Neuronal stem cell (in vitro differentiated cells): ENCODE measurements around the gene TAF1L.
"Not testable (repeated sequence)": the region's sequence is repeated elsewhere in the genome, so short reads cannot be mapped to it uniquely, and the experiment has no call there.

Experiments used
- DNase-seq: peaks from one replicate; pipeline ENCODE4 v3.0.0-alpha.2; 2013; ENCODE audit warnings: low spot score
- H2AFZ ChIP-seq: one replicate; pipeline ENCODE4 v1.6.1; 2013; ENCODE audit warnings: mild to moderate bottlenecking, low read length, inconsistent platforms
- H2AK5ac ChIP-seq: 2 replicates; pipeline ENCODE4 v1.6.1; 2013; ENCODE audit warnings: low read depth, mild to moderate bottlenecking, inconsistent platforms, low read length, moderate library complexity, mixed read lengths
- H2BK120ac ChIP-seq: 2 replicates; pipeline ENCODE4 v1.6.1; 2013; ENCODE audit warnings: low read depth, mild to moderate bottlenecking, inconsistent platforms, low read length, moderate library complexity, mixed read lengths
- H2BK12ac ChIP-seq: one replicate; pipeline ENCODE4 v1.6.1; 2013; ENCODE audit warnings: low read length, inconsistent platforms
- H2BK15ac ChIP-seq: 2 replicates; pipeline ENCODE4 v1.6.1; 2013; ENCODE audit warnings: mild to moderate bottlenecking, low read length, inconsistent platforms, mixed read lengths
- H2BK5ac ChIP-seq: one replicate; pipeline ENCODE4 v1.6.1; 2013; ENCODE audit warnings: inconsistent platforms, mild to moderate bottlenecking, low read length, moderate library complexity
- H3K14ac ChIP-seq: one replicate; pipeline ENCODE4 v1.6.1; 2013; ENCODE audit warnings: low read length, inconsistent platforms
- H3K18ac ChIP-seq: 2 replicates; pipeline ENCODE4 v1.6.1; 2013; ENCODE audit warnings: low read length, inconsistent platforms
- H3K23ac ChIP-seq: 2 replicates; pipeline ENCODE4 v1.6.1; 2013; ENCODE audit warnings: low read depth, mild to moderate bottlenecking, mixed read lengths, low read length, inconsistent platforms; ENCODE audit not compliant: poor library complexity
- H3K27ac ChIP-seq: replicated peaks from 3 replicates; pipeline ENCODE4 v1.5.1; 2013; ENCODE audit warnings: low read length, inconsistent platforms
- H3K27me3 ChIP-seq, 3 experiments: 2 replicates each; pipeline ENCODE4 v1.6.1; 2013; ENCODE audit warnings: low read length in 3 of 3, mild to moderate bottlenecking in 2 of 3, inconsistent platforms in 1 of 3, low read depth in 1 of 3, mixed read lengths in 1 of 3, moderate library complexity in 1 of 3; ENCODE audit not compliant: control insufficient read depth in 3 of 3, insufficient read depth in 3 of 3
- H3K36me3 ChIP-seq, 2 donors: replicated peaks in 1 of 2; 2 replicates each; pipeline ENCODE4 v1.6.1; 2013; ENCODE audit warnings: low read length in 2 of 2; ENCODE audit not compliant: control insufficient read depth in 2 of 2, insufficient read depth in 2 of 2
- H3K4ac ChIP-seq: 2 replicates; pipeline ENCODE4 v1.6.1; 2013; ENCODE audit warnings: inconsistent platforms, mild to moderate bottlenecking, low read length, moderate library complexity
- H3K4me1 ChIP-seq, 2 donors: 1 replicate in 1 of 2; 2 replicates in 1 of 2; pipeline ENCODE4 v1.6.1; 2013; ENCODE audit warnings: low read length in 2 of 2, low read depth in 1 of 2; ENCODE audit not compliant: control insufficient read depth in 2 of 2, insufficient read depth in 1 of 2
- H3K4me2 ChIP-seq: one replicate; pipeline ENCODE4 v1.6.1; 2013; ENCODE audit warnings: mild to moderate bottlenecking, low read length, inconsistent platforms; ENCODE audit not compliant: insufficient read depth, poor library complexity, severe bottlenecking
- H3K4me3 ChIP-seq, 2 donors: 2 replicates each; pipeline ENCODE4 v1.5.1; 2013; ENCODE audit warnings: low read length in 2 of 2, mild to moderate bottlenecking in 2 of 2, inconsistent platforms in 1 of 2, moderate library complexity in 1 of 2
- H3K79me1 ChIP-seq: one replicate; pipeline ENCODE4 v1.6.1; 2013; ENCODE audit warnings: low read depth, mild to moderate bottlenecking, inconsistent platforms, low read length, moderate library complexity
- H3K9ac ChIP-seq: one replicate; pipeline ENCODE4 v1.6.1; 2013; ENCODE audit warnings: mild to moderate bottlenecking, low read depth, low read length, inconsistent platforms; ENCODE audit not compliant: poor library complexity
- H3K9me3 ChIP-seq, 2 donors: replicated peaks in 1 of 2; 2 replicates each; pipeline versions ENCODE3 to v1.6.1; 2013; ENCODE audit warnings: low read length in 2 of 2, mild to moderate bottlenecking in 2 of 2, inconsistent platforms in 1 of 2, low read depth in 1 of 2, mixed read lengths in 1 of 2, moderate library complexity in 1 of 2; ENCODE audit not compliant: control insufficient read depth in 2 of 2, insufficient read depth in 1 of 2
- H4K8ac ChIP-seq: one replicate; pipeline ENCODE4 v1.6.1; 2013; ENCODE audit warnings: low read depth, mild to moderate bottlenecking, inconsistent platforms, low read length, moderate library complexity
- H4K91ac ChIP-seq: one replicate; pipeline ENCODE4 v1.6.1; 2013; ENCODE audit warnings: low read length, low read depth, mild to moderate bottlenecking, inconsistent platforms; ENCODE audit not compliant: poor library complexity
- WGBS, 2 donors: extraction: QIAGEN DNeasy Blood & Tissue Kit; methylation state at CpG; one replicate each; pipeline ENCODE4 v1.1.7; 2013; ENCODE audit warnings: missing lambda C conversion rate in 2 of 2, mixed read lengths in 1 of 2; ENCODE audit not compliant: insufficient read length in 2 of 2, insufficient replicate concordance in 1 of 2; ENCODE audit errors: extremely low coverage in 2 of 2; 5-methylcytosine and 5-hydroxymethylcytosine counted together

Gene TAF1L

GRCh38 chr9:32647671-32648070, 12.2 kb upstream of the TAF1L start:
- no peaks in the 10 kb centered on the region for H3K79me1 ChIP-seq
- no peak overlapping the region for H3K4me3 ChIP-seq
- H3K4me2 ChIP-seq = no peak overlapping the region
- no peak overlapping the region for H3K4ac ChIP-seq
- no peaks in the 10 kb centered on the region for H3K4me1 ChIP-seq
- H3K14ac ChIP-seq = no peak overlapping the region
- no peak overlapping the region for H3K18ac ChIP-seq
- no peak overlapping the region for H2BK15ac ChIP-seq
- H4K91ac ChIP-seq = no peak overlapping the region
- WGBS, 2 donors = no CpG with 5 or more reads among the region's 2 CpGs
- H2AFZ ChIP-seq = no peak overlapping the region
- no peak for DNase-seq
- H2BK5ac ChIP-seq = no peak overlapping the region
- no peak overlapping the region for H3K9ac ChIP-seq
- no peak overlapping the region for H2AK5ac ChIP-seq
- H3K23ac ChIP-seq = no peak overlapping the region
- no peak overlapping the region for H2BK120ac ChIP-seq
- no peak overlapping the region for H3K27ac ChIP-seq
- H4K8ac ChIP-seq = no peak overlapping the region
- H3K27me3 ChIP-seq = no peaks in the 10 kb centered on the region
- H3K9me3 ChIP-seq = peaks cover 0 to 2% of the 10 kb centered on the region in 2 donors
- no peak overlapping the region for H2BK12ac ChIP-seq
- no peaks in the 10 kb centered on the region for H3K36me3 ChIP-seq

DNA sequence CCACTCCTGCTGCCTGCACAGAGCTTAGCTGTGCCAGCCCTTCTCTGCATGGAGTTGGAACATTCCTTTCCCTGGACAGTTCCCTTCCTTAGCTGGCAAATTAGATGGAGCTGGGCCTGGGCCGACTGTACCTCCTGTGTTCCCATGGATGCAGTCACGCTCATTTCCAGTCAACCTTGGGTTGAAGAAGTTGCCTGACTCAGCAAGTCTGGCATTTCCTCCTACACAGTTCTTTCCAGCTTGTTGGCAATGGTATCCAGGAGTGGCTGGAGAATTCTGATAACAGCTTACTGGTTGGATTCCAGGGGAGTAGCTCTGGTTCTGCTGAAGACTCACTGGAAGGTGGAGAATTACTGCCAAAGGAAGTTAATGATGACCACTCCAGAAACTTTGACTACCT, 9.2 kb upstream of the TAF1L start:
- no peak overlapping the region for H2BK120ac ChIP-seq
- H2BK15ac ChIP-seq = no peak overlapping the region
- peak overlapping the region in 1 of 2 donors; percentile 30 for H3K4me3 ChIP-seq
- no peak for DNase-seq
- H3K18ac ChIP-seq = no peak overlapping the region
- no peak overlapping the region for H3K4me2 ChIP-seq
- no peak overlapping the region for H2BK12ac ChIP-seq
- WGBS, 2 donors = no CpG with 5 or more reads among the region's 2 CpGs
- H3K36me3 ChIP-seq = no peaks in the 10 kb centered on the region
- H4K91ac ChIP-seq = no peak overlapping the region
- no peak overlapping the region for H4K8ac ChIP-seq
- no peak overlapping the region for H2AK5ac ChIP-seq
- no peaks in the 10 kb centered on the region for H3K27me3 ChIP-seq
- no peaks in the 10 kb centered on the region for H3K79me1 ChIP-seq
- no peak overlapping the region for H3K23ac ChIP-seq
- H3K4me1 ChIP-seq = no peaks in the 10 kb centered on the region
- H3K14ac ChIP-seq = no peak overlapping the region
- H3K9me3 ChIP-seq = no peaks in the 10 kb centered on the region
- no peak overlapping the region for H3K9ac ChIP-seq
- H3K27ac ChIP-seq = no peak overlapping the region
- no peak overlapping the region for H2BK5ac ChIP-seq
- no peak overlapping the region for H3K4ac ChIP-seq
- no peak overlapping the region for H2AFZ ChIP-seq

DNA sequence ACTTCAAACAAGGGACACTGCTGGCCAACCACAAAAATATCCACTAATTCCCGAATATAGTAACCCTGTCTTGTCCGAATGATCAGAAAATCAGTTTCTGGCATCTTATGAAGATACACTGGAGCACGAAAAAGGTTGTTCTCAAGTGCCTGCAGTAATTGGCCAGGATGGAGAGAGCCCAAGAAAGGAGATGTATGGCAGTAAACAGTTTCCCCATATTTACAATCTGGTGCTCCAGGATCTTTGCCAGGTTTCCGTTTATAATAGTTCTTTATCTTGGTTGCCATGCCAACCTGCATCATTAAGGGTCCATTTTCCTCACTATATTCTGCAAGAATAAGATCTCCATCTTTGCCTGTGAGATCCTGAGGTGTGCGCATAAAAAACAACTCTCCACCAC, 2.3 kb downstream of the TAF1L start:
- H3K9me3 ChIP-seq, H4K8ac ChIP-seq, H3K23ac ChIP-seq, H4K91ac ChIP-seq, H3K27me3 ChIP-seq, H2AFZ ChIP-seq, H3K18ac ChIP-seq, H2BK5ac ChIP-seq, H3K36me3 ChIP-seq, DNase-seq, H3K4me2 ChIP-seq, H3K27ac ChIP-seq, H3K14ac ChIP-seq, H2BK120ac ChIP-seq, H3K79me1 ChIP-seq, H2AK5ac ChIP-seq, H3K4ac ChIP-seq, H2BK15ac ChIP-seq, H2BK12ac ChIP-seq, H3K4me3 ChIP-seq, H3K9ac ChIP-seq, H3K4me1 ChIP-seq: not testable (repeated sequence)
- WGBS, 2 donors = no CpG with 5 or more reads among the region's 5 CpGs

DNA sequence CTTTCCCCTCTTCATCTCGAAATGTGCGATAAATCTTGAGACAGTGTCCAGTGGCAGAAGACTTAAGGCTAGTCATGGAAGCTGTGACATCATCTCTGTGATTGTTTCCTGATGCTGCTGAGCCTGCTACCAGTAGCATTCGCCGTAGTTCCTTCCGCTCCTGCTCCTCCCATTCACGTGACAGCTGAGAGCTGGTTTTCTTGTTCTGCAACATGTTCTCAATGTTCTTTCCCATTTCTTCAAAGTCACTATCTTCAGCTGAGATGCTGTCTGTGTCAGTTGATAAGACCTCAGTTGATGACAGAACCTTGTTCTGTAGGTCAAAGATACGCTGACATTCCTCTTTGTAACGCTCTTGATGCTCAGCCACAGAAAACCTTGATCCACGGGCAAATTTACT, 3.5 kb downstream of the TAF1L start:
- Histone ChIP-seq H2BK5ac (no peak overlapping the region), H4K91ac (no peak overlapping the region), H3K14ac (no peak overlapping the region), H3K18ac (no peak overlapping the region), H3K36me3 (no peaks in the 10 kb centered on the region), H4K8ac (no peak overlapping the region), H3K23ac (no peak overlapping the region), H2BK15ac (no peak overlapping the region), H3K9me3 (no peaks in the 10 kb centered on the region), H3K4me1 (no peaks in the 10 kb centered on the region), H2BK12ac (no peak overlapping the region), H2AFZ (no peak overlapping the region), H3K79me1 (no peaks in the 10 kb centered on the region), H3K4me2 (no peak overlapping the region), H2AK5ac (no peak overlapping the region), H3K9ac (no peak overlapping the region), H3K27ac (no peak overlapping the region), H3K4me3 (no peak overlapping the region), H2BK120ac (no peak overlapping the region), H3K4ac (no peak overlapping the region), H3K27me3 (no peaks in the 10 kb centered on the region)
- WGBS, 2 donors = no CpG with 5 or more reads among the region's 9 CpGs
- DNase-seq = no peak
